GM19035 (cell line): Measurements from ENCODE around the gene CD300C.
"Not testable (repeated sequence)": the region's sequence is repeated elsewhere in the genome, so short reads cannot be mapped to it uniquely, and the experiment has no call there.

ENCODE experiments used
- ATAC-seq: cut with Tn5 transposase; IDR thresholded peaks from one replicate; pipeline ENCODE4 v1.9.1; 2021; ENCODE audit not compliant: unreplicated experiment

The CD300C gene

DNA sequence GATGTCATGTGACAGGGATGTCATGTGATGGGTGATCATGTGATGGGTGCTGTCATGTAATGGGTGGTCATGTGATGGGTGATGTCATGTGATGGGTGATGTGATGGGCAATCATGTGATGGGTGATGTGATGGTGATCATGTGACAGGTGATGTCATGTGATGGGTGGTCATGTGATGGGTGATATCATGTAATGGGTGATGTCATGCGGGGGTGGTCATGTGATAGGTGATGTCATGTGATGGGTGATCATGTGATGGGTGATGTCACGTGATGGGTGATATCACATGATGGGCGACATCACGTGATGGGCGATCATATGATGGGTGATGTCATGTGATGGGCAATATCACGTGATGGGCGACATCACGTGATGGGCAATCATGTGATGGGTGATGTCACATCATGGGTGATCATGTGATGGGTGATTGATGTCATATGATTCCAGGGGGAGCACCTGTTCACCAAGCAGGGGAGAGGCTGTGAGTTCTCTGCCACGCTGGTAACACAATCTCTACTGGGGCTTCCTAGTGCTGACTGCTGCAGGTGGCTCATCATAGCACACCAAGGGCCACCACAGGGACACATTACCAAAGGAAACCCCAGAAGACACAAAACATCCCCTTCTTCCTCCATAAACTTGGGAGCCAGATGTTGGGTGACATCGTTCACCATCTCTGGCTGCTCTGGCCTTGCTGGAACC is 31.1 kb downstream of the CD300C start:
- ATAC-seq = no peak

- ATAC-seq = no peak
Observed at GRCh38 chr17:74513987-74514631, 31.8 kb downstream of the CD300C start.

GRCh38 chr17:74512624-74513091 is 33.3 kb downstream of the CD300C start:
- no peak for ATAC-seq

DNA sequence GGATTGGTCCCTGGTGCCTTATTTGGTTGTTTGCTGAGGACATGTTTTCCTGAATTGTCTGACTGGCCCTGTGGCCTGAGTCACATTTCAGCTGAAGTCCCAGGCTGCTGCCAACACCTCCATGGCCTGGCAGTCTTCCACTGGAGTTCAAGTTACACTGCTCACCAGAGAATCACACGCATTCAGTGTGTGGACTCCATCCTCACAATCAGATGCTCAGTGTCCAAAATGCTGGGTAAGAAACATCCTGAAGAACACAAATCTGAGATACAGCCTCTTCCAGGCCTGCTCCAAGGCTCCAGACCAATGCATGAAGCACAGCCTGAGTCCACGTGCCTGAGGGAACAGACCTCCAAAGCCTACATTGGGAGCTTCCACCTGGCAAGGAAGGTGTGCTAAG is 33.9 kb downstream of the CD300C start:
- ATAC-seq = no peak

DNA sequence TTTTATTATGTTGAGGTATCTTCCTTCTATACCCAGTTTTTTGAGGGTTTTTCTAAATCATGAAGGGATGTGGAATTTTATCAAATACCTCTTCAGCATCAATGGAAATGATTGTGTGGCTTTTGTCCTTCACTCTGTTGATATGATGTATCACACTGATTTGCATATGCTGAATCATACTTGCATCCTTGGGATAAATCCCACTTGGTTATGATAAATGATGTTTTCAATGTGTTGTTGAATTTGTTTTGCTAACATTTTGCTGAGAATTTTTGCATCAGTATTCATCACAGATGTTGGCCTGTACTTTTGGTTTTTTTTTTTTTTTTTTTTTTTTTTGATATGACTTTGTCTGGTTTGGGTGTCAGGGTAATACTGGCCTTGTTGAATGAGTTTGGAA is 37.8 kb downstream of the CD300C start:
- no peak for ATAC-seq

- not testable (repeated sequence) for ATAC-seq
Observed at GRCh38 chr17:74503949-74504348, 42.0 kb downstream of the CD300C start.

DNA sequence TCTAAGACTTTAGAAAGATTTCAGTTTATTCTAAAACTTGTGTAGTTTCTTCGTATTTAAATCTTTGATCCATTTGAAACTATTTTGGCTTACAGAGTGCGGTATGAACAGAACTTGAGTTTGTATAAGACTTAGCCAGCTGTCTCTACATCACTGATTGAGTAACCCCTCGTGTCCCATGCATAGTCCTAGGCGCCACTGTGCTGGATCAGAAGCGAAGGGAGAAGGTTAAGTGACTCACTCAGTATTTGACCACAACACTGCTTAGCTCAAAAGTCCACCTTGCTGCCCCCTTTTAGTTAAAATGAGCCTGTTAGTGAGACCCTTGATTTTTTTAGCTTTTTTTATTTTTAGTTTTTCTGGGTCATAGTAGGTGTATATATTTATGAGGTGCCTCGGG is 43.1 kb downstream of the CD300C start:
- no peak for ATAC-seq

DNA sequence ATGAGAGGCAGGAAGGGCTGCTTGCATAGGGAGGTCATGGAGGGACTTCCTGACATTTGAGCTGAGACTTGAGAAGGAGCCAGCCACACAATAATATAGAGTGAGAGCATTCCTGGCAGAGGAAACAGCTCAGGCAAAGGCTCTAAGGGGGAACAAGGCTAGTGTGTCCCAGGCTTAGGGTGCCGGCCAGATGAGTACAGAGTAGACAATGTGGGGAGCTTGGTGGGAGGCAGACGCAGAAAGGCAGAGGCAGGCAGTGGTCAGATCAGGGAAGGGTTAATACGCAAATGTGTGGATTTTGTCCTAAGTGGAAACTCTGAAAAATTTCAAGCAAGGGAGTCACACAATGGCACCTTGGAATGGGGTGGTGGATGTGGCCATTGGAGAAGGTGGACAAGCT is 45.9 kb downstream of the CD300C start:
- no peak for ATAC-seq

GRCh38 chr17:74497471-74497870 is 48.4 kb downstream of the CD300C start:
- ATAC-seq = no peak

- ATAC-seq = no peak
Observed at GRCh38 chr17:74493331-74493833, 52.5 kb downstream of the CD300C start.

- ATAC-seq = no peak
Observed at GRCh38 chr17:74491626-74492025, 54.3 kb downstream of the CD300C start.
